Stimulated activated CD4-positive, alpha-beta T cell treated with anti-CD3 and anti-CD28 coated beads, Interleukin-4, amount 100 ng/mL, for 4 hours (primary cell): ENCODE results near the gene BRD1.
A peak's percentile ranks its signal among the peaks of the same experiment; 100 is the strongest.
"Not testable (repeated sequence)": the region's sequence is repeated elsewhere in the genome, so short reads cannot be mapped to it uniquely, and the experiment has no call there.

ENCODE experiments used
- DNase-seq, 2 experiments: peaks; one replicate each; pipeline ENCODE4 v3.0.0-alpha.2; 2020

Gene BRD1

DNA sequence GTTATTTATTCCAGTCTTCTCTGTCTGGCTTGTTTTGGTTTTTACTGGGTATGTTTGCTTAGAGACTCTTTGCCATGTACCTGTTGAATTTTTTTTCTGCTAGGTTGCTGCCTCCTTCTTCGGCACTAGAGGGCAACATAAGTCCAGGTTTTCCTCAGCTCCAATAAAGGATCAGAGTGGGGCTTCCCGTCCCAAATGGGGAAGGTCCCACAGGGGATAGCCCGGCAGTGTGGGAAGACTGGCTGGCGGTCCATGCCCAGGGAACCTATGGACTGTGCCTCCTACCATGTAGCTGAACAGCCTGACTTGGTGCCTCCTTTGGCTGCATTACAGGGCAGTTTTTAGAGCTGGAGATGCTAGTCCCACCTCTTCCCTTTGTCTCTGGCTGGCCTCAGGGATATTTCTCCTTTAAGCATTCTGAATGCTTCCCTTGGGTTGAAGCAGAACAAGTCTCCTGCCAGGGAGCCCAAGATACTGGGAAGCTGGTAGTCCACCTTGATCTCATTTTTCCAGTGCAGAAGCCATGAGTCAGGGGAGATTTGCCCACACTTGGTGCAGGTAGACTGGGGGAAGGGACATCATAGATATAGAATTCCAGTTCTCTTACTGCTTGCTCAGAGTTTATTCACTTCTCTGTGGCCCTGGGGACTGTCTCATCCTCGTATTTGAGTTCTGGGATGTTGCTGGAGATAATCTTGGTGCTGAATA lies 60.2 kb downstream of the BRD1 start:
- peak in 1 of 2 experiments; percentile 16 for DNase-seq

DNA sequence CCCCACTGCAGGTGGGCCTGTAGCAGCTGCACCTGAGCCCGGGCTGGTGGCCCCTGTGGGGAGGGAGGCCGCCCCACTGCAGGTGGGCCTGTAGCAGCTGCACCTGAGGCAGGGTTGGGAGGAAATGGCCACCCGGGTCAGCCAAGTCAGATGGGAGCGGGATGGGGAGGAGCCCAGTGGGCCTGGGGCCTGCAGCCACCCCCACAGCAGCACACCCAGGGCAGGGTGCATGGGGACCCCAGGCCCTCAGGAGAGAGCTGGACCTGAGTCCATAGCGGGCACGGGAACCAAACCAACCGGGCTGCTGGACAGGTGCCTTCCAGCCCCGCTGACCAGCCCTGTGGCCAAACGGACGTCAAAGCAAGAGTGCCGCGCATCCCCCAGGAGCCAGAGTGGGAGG lies 61.7 kb downstream of the BRD1 start:
- DNase-seq, result no peak

DNA sequence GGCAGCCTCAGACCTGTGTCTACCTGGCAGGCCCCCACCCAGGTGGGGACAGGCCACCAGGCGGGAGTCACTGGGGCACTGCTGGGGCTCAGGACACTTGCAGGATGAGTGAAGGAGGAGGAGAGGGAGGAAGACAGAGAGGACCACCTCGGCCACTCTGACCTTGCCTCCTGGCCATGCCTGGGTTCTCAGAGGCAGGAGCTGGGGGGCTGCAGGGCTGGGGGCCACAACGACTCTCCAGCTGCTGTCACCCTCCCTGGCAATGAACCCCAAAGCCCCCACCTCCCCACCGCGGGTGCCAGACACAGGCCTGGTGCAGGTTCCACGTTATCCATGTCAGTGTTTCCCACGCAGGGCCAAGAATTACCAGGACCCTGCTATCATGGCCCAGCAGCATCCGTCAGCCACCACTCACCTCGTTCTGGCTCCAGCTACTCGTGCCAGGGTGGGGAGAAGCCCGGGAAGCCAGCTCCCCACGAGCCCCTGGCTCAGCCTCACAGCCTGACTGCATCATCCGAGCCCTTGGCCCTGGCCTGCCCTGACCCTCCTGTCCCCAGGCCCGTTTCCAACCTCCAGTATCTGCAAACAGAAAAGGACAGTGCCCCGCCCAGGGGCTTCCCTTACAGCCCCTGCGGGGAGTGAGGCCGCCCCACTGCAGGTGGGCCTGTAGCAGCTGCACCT lies 62.4 kb downstream of the BRD1 start:
- DNase-seq, result no peak

DNA sequence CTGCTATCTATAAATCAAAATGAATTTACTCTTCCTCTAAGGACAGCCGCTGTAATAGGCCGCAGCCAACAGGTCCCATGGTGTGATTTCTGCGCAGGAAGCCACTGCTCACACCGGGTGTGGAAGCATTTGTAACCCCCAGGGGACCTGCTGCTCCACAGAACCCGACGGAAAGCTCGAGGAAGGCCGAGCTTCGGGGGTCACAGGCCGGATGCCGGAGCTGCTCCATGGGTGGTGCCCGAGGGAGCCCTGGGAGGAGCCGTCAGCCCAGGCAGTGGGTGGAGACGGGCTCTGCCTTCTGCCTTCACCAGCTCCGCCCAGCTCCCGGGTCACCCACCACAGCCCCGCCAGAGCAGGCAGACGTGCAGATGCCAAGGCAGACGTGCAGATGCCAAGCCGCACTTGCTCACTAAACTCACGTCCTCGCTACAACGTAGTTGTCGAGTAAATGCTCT lies 63.5 kb downstream of the BRD1 start:
- no peak for DNase-seq

DNA sequence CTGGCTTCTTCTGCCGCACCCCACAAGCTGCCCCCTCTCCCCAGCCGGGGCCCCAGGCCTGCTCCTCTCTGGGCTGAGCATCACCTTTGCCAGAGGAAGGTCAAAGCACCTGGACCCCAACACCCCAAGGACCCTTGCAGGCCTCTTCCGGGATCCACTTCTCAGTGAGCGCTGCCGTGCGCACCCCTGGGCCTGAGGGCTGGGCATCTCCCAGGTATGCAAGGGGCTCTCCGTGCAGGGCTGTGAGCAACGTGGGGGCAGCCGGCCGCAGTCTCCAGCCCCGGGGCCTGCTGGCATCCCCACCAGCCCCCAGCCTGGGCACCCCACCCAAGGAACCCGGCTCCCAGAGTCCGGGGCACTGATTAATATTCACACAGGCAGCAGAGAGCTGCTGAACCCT lies 64.0 kb downstream of the BRD1 start:
- DNase-seq, result no peak

DNA sequence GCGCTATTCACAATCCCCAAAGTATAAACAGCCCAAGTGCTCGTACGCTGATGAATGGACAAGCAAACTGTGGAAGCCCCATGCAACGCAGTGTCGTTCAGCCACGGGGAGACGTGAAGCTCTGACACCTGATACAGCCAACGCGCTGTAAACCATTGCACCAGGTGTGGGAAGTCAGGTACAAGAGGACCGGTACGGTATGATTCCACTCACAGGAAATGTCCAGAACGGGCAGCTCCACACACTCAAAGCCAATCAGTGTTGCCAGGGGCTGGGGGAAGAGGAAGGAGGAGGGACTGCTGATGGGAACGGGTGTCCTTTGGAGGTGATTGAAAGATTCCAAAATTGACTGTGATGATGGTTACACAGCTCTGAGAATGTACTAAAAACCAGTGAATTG lies 64.5 kb downstream of the BRD1 start:
- no peak for DNase-seq

DNA sequence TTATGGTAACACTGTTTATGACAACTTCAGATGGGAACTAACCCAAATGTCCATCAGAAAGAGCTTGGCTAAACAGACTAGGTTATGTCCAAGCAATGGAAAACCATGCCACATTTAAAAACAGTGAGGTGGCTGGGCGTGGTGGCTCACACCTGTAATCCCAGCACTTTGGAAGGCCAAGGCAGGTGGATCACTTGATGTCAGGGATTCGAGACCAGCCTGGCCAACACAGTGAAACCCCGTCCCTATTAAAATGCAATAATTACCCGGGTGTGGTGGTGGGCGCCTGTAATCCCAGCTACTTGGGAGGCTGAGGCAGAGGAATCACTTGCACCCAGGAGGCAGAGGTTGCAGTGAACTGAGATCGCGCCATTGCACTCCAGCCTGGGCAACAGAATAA lies 65.1 kb downstream of the BRD1 start:
- DNase-seq, result not testable (repeated sequence)

DNA sequence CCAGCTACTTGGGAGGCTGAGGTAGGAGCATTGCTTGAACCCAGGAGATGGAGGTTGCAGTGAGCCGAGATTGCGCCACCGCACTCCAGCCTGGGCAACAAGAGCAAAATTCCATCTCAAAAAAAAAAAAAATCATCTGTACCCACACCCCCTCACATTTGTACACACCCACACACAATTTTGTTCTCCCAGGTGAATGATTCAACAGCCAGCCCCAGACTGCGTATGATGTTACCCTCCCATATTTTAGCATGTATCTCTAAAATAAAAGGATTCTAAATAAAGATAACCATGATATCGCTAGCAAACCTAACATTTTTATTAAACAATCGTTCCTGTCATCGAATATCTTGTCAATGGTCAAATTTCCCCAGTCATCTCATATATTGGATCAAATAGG lies 65.8 kb downstream of the BRD1 start:
- no peak for DNase-seq

DNA sequence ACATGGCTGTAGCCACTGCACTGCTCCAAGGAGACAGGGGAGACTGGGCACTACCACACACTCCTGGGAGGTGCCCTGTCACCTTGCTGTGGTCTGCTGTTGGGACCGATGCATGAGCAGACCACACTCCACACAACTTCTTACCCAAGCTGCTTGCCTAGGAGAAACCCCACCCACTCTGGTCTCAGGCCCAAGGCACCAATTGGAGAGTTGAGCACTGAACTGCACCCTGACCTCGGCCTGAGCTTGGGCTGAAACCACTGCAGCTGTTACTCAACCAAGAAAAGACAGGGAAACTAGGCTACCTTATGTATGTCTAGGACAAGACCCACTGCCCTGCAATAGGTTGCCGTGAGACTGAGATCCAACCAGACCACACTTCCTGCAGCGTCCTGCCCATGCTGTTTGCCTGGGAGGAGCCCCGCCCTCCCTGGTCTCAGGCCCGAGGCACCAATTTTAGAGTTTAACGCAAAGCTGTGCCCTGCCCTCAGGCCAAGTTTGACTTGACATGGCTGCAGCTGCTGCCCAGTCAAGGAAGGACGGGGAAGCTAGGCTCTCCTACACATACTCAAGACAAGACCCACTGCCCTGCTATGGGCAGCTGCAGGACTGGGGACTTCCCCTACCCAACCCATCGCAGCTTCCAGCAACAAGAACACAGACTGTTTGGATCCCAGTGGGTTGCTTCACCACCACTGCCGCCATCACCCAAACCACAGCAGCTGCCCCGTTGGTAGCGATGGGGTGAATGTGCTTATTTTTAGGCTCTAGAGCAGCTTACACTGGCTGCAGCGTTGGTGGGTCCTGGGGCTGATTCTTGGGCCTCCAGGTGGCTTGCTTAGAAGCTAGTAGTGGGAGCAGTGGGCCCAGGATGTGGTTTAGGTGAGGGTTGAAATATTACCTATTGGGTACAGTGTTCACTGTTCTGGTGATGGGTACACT lies 66.8 kb downstream of the BRD1 start:
- no peak for DNase-seq

DNA sequence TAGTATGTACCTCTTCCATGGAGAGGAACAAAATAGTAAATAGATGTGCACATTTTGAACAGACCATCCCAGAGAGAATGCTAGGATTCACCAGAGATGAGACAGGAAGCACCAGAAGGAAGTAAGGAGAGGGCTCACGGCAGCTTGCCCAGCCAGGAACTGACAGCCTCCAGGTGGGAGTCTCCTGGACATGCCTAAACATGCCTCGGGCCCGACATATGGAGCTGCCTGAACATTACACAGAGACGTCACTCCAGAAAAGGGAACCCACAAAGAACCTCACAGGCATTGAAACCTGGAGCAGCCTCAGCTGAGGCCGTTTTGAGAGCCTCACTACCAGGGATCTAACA lies 67.4 kb downstream of the BRD1 start:
- no peak for DNase-seq

DNA sequence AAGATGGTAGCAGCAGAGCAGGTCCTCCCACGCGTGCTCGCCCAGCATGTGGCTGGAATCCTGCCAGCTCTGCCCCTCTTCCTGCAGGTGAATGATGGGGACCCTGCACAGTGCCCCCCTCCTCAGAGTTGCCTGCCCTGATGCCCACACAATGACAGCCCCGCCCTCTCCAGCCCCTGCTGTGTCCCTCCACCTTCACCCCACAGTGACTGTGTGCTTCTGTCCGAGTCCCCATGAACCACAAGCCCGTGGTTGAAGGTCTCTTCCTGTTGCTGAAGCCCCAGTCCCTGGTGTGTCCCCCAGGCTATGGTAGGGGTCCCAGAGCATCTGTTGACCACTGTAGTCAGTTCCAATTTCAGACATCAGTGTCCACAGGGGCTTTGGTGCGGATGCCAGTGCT lies 71.0 kb downstream of the BRD1 start:
- no peak for DNase-seq

DNA sequence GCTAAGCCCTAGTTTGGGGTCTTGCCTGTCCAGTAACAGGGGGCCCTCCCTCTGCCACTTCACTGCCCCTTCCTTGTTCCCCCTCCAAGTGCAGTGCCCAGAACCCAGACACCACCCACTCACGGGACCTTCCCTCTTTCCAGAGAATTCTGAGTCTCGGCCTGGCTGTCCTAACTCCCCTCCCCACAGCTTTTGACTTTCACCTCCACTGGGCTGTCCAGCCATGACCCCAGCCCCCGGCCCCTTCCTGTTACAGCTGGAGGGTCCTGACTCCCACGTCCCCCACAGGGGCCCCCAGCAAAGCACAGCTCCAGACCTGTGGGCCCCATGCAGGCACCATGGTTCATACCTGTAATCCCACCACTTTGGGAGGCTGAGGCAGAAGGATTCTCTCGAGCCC lies 71.5 kb downstream of the BRD1 start:
- DNase-seq, result no peak

DNA sequence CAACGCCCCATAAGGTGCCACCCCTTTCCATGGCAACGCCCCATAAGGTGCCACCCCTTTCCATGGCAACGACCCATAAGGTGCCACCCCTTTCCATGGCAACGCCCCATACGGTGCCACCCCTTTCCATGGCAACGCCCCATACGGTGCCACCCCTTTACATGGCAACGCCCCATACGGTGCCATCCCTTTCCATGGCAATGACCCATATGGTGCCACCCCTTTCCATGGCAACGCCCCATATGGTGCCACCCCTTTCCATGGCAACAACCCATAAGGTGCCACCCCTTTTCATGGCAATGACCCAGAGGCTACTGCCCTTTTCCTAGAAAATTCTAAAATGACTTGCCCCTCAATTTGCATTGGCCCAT lies 72.1 kb downstream of the BRD1 start:
- no peak for DNase-seq

DNA sequence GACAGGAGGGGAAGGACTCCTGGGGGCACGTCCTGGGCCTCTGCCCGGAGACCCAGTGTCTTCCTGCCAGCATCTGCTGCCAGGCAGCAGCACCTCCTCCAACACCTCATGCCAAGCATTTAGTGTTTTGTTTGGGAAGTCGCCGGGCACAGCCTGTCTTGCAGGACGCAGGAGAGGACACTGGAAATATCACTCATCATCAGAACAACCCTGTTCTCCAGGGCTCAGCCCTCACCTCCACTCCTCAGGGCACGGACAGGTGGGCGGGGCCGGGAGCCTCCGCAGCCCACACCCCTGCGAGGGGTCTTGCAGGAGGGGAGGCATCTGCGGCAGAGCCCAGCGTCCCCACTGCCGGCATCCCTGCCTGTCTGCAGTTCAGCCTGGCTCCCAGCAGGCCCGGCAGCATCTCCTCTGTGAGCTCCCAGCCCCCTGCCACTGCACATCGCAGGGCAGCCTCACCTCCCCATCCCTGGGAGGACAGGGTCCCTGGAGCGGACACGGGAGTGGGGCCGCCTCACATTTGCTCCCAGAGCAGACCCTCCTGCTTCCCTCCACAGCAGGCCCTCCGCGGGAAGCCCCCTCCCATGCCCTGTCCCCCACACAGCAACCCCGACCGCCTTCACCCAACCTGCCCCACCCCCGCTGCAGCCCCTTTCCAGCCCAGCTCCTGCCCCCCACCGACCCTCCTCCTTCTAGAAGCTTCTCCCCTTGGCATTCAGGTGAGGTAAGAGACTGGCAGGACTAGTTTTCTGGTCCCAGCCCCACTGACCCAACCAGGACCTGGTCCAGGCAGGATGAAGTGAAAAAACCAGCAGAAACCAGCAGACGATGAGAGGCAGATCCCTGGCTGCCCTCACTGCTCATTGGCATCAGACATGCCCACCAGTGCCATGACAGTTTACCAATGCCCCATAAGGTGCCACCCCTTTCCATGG lies 72.7 kb downstream of the BRD1 start:
- DNase-seq, result no peak

DNA sequence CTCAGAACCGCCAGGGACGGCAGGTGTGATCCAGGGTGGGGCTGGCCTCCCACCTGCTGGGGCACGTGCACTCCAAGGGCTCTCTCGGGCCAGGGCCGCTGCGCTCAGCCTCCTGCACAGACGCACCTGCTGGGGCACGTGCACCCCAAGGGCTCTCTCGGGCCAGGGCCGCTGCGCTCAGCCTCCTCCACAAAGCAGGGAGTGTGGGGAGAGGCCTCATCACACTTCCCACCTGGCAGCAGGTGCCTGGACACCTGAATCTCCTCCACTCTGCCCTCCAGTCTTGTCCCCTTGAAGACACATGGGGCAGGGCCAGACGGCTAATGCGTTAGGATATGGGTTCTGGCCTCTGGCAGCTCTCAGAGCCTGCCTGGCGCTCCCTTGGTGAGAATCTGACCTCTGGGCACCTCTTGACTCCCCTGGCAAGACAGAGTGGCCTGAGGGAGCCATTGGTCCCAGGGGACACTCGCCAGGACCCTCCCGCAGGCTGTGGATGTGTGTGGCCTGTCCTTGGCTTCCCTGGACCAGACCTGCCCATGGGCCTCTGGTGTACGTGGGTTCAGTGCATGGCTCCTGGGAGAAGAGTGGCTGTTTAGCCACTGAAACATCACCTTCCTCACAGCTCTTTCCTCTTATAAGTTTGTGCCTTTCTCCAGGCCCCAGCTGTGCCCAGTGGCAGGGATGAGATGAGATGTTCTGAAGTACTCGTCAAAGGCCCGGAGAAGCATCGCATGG lies 73.5 kb downstream of the BRD1 start:
- no peak for DNase-seq

DNA sequence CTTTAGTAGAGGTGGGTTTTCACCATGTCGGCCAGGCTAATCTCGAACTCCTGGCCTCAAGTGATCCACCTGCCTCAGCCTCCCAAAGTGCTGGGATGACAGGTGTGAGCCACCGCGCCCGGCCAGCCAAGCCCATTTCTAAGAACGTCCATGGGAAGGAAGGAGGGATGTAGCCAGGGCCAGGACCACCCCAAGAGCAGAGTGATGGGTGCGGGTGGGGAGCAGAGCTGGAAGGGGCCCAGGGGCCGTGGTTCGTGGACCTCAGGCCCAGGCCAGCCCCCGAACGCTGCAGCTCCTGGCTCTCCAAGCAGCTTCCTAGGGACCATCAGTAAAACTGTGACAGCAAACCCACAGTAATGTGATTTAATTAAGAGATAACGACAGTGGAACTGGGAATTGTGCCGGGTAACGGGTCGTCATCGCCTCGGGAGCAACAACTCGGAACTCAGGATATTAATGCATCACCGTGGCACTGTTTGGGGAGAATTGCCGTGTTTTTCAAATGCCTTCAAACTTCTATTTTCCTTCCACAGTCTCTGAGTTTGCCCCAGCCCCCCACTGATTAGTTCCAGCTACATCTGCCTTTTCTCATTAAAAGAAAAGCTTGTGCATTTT lies 74.3 kb downstream of the BRD1 start:
- DNase-seq, result no peak

DNA sequence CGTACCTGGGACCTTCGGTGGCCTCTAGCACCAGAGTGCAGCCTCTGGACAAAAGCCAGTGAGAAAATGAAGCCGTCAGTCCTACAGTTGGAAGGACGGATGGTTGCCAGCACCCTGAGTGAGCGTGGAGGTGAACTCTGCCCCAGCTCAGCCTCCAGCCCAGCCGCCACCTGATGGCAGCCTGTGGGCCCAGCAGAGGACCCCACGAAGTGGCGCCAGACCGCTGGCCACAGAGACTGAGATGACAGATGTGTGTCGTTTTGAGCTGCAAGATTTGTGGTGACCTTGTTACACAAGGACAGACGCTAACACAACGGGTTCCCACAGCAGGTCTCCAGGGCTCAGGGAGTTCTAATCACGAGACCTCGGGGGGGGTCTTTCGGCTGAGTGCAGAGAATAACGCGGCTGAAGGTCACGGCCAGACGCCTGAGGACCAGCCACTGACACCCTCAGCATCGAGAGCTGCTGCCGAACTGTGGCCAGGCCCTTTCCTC lies 75.0 kb downstream of the BRD1 start:
- no peak for DNase-seq

DNA sequence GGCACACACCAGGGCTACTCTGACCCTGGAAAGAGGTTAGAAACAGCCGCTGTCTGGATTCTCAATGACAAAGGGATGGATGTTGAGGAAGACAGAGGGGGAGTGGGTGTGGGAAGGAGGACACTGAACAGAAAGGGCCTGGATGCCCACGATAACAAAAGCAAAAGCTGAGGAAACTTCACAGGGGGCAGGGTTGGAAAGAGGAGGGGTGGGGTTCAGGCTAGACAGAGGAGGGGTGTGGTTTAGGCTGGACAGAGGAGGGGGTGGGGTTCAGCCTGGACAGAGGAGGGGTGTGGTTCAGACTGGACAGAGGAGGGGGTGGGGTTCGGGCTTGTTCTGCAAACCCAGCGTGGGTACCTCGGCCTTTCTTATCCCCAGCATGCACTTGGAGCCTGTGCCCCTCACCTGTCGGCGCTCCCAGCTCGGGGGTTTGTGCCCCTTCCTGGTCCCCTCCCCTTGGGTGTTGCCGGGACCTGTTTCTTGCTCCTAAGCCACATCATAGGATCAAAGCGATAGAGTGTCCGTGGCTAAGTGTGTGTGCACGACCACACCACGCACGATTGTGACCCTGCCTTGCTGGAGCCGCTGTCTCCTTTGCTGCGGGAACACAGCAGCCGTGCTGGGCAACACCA lies 75.6 kb downstream of the BRD1 start:
- no peak for DNase-seq

DNA sequence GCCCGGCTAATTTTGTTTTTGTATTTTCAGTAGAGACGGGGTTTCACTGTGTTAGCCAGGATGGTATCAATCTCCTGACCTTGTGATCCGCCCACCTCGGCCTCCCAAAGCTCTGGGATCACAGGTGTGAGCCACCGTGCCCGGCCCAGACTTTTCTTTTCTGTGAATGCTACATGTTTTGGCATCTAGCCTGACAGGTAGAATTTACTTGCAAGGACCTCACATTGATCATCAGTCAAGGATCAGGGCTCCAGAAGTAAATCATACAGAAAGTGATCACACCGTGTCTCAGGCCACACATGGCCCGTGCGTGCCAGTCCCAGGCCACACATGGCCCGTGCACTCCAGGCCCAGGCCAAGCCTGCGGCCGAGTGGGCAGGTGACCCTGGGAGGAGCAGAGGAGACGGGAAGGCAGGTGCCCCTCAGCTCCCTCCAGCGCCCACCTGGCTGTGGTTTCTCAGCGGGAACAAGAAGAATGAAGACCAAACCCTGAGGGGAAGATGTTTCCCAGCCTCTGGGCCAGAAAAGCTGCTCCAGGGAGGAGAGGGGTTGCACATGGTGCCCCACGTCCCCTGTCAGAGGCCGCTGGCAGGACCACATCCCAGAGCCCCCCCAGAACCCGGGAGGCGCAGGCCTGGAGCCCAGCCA lies 76.2 kb downstream of the BRD1 start:
- no peak for DNase-seq

DNA sequence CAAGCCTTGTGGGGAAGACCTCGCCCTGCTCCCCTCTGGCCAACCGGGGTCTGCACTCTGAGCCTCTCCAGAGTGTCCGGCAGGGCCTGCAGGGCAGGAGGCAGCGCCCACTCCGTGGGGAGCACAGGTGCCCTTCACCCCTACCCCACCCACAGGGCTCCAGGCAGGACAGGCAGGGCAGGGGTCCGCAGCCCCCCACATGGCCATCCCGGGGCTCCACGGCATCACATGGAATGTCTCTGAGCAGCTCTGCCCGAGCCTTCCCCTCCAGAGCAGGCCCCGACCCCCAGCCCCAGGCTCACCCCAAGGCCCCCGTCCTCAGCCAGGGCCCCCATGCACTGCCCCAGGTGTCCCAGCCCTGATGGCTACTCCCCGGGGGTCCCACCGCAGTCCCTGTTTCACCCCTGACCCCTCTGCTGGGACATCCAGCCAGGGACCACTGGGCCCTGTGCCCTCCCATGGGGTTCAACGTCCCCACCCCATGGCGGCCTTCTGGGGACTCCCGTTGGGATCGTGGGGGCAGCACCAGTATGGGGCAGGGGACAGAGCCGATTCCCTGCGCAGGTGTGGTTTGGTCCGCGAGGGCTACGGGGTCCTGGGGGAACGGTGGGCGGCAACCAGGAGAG lies 77.7 kb downstream of the BRD1 start:
- DNase-seq, result no peak
